HG03442 (cell line): ENCODE data around the gene FAM3C.

Experiments
- ATAC-seq: cut with Tn5 transposase; IDR thresholded peaks from one replicate; pipeline ENCODE4 v1.9.1; 2021; ENCODE audit warnings: mild to moderate bottlenecking, moderate library complexity; ENCODE audit not compliant: unreplicated experiment

Gene FAM3C

DNA sequence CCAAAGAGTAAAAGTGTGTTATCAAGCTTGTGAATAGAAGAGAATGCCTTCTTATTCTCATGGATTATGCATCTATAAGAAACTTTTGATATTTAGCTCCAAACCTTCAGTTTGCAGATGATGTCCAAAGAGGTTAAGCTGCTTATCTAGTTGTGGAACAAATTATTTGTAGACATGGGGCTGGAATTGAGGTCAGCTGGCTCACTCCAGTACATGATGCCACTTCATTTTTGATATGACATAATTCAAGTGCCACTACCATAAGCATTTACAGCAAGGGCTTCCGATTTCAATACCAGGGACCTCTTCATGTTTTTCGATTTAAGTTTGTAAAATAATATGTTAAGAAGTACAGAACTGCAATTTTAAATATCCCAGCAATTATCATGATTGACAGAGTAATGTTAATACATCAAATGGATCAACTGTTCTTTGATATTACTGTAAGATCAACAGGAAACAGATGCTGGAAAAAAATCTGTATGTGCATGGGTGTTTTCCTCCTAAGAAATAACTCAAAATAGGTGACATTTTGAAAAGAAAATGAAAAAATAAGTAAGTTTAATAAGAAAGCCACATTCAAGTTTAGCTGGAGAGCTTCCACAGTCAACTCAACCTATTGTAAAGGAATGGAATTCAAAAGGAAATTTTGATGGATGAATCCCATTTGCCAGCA is 12.7 kb downstream of the FAM3C start:
- no peak for ATAC-seq

DNA sequence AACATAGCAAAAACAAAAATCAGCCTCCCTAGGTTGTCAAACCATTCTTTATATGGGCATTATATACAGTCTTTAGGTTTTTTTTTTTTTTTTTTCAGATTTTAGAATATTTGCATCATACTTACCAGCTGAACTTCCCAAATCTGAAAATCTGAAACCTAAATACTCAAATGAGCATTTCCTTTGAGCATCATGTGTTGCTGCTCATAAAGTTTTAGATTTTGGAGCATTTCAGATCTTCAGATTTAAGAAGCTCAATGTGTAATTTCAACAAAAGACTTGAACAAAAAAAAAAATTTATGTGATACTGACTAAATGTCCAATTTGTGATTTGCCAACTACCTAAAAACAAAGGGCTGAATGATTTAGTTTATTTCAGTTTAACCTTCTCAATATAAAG is 13.6 kb downstream of the FAM3C start:
- no peak for ATAC-seq

DNA sequence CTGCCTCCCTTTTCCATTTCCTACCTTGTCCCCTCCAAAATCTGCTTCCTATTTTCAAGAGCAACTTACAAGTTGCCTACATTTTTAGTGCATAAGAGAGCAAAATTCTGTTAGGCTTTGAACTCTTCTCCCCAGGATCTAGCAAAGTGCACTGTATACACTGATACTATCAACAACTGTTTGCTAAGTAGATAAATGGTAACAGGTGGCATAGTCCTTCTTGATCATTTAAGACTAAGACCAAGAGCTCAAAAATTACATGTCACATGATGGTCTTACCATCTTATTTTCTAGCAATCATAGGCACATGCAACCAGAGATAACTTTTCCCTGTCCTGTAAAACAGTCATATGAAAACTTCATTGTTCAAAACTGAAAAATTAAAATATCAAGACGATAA is 16.2 kb downstream of the FAM3C start:
- no peak for ATAC-seq

DNA sequence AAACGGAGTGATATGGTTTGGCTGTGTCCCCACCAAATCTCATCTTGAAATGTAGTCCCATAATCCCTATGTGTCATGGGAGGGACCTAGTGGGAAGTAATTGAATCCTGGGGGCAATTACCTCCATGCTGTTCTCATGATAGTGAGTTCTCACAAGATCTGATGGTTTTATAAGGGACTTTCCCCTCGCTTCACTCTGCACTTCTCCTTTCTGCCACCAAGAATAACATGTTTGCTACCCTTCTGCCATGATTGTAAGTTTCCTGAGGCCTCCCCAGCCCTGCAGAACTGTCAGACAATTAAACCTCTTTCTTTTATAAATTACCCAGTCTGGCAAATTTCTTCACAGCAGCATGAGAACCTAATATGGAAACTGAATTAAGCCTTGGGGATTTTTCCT is 19.1 kb downstream of the FAM3C start:
- ATAC-seq = no peak

DNA sequence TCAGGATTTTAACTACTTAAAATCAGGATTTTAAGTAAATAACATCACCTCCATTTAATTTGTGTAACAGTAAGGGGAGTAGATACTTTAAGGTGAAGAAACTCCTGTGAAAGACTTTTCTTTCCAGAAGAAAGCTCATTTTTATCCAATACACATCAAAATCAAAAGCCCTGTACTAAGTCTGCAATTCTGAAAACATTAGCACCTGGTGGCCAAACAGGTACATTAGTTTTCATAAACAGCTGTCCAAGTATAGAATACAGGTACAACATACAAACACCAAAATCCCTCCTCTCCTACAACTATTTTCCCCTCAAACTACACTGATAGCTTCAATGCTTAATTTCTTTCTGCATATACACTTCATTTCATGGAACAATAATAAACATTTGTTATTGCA is 22.9 kb downstream of the FAM3C start:
- ATAC-seq = no peak

DNA sequence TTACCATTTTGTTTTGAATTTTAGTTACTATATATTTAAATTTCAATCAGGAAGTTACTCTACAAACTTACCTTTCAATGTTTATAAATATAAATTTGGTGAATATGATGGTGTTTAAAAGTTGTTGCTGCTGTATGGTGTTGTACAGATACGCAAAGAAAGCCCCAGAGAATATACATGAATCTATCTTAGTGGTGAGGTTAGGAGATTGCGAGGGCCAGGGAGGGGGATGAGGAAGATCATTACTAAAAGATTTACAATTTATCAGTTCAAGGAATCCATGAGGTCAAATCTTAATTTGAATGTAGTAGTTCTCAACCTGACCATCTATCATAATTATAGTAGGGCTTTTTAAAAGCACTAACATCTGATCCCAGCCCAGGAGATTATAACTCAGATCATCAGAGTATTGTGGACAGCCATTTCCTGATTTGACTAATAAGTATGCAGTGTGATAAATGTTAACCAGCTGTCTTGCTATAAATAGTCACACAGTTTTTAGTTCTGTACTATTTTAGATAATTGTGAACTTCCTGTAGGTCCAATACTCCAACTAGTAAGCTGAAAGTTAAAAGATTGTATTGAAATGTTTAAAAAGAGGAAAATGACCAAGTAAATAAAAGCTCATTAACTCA is 23.6 kb downstream of the FAM3C start:
- ATAC-seq = peak; percentile 93

DNA sequence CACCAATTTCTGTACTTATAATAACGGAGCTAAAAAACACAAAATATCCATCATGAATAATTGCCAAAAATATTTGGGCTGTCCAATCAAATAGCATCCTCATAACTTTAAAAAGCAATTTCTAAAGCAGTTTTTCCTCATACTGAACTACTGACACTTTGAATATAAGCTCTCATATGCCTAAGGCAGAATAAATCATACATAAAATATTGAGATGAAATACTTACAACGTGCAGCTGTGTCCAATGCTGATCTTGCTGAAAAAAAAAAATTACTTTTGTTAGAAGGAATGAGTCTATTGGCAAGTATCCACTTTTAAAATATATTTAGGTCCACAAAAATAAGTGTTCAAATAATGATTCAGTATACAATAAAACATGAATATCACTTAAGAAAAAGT is 24.2 kb downstream of the FAM3C start:
- ATAC-seq = no peak

DNA sequence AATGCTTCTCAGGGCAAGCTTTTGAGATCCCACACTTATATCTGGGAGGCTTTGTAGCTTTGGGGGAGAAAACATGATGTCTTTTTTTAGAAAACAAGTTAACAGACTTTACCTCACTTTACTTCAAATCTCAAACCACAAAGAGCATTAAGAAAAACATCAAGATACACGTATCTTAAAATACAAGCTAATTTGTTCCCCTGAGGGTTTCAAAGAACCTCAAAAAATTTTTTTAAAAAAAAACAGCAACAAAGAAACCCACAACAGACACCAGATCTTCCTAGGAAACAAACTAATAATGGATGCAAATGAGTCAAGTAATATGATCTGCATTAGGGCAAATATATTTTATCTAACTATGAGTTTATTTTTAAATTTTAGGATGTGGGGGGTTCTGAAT is 24.7 kb downstream of the FAM3C start:
- ATAC-seq = no peak

DNA sequence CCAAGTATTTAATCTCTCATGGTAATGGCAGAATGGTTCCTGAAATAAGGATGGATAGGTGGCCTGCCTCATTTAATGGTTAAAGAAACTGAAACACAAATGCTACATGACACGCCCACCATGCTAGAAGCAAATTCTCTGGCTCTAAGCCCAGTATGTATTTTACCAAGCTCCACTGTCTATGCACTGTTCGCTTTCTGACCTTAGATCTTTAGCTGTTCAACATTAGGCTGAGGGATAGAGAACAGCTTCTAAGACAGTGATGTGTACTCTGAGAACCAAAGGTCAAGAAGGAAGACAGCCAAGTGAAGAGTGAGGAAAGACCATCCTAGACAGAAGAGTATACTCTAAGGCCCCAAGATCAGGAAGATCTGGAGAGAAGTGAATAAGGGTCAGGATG is 26.6 kb downstream of the FAM3C start:
- ATAC-seq = peak; percentile 36

DNA sequence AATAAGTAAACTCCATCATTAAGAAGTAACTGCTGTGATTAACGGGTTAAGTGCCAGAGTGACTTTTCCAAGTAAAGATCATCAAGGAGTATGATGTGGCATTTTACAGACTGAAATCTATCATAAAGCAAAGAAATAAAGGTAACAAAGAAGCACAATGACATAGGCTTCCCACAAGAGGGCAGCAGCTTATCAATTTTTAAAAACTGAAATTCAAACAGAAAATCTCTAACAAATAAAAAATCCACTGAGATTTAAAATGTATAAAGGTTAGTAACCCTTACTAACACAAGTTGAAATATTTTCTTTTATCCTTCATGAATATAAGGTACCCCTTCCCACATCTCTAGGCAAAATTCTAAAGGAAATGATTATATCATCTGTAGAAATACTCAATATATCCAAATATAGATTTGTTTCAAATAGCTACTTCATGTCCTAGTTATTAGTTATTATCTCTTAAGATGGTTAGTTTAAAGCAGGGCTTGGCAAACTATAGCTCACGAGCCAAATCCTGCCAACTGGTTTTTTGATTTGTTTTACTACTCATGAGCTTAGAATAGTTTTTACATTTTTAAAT is 29.2 kb downstream of the FAM3C start:
- no peak for ATAC-seq

DNA sequence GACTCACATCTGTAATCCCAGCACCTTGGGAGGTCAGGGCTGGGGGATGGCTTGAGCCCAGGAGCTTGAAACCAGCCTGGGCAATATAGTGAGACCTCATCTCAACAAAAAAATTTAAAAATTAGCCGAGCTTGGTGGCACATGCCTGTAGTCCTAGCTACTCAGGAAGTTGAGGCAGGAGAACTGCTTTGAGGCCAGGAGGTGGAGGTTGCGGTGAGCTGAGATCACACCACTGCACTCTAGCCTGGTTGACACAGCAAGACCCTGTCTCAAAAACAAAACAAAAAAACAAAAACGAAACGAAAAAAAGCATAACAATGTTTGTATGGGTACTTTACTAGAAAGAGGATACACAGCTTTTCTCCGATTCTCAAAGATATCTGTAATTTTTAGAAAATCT is 35.5 kb downstream of the FAM3C start:
- no peak for ATAC-seq

DNA sequence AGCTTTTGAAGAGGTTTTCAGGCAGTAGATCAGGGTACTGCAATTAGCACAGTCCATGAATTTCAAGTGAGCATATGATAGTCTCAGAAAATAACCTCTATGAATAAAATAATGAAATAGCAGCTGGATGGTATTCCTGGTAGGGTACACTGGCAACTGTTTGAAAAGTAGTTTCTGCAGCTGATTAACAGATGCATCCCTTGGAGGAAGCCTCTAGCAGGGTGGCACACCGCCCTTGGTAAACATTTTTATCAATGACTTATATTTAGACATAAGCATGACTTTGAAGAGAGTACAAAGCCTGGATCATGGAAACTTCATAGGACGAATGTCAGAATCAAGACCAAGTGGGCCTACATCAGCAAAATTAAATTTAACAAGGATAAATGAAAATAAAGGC is 40.5 kb downstream of the FAM3C start:
- ATAC-seq = no peak

DNA sequence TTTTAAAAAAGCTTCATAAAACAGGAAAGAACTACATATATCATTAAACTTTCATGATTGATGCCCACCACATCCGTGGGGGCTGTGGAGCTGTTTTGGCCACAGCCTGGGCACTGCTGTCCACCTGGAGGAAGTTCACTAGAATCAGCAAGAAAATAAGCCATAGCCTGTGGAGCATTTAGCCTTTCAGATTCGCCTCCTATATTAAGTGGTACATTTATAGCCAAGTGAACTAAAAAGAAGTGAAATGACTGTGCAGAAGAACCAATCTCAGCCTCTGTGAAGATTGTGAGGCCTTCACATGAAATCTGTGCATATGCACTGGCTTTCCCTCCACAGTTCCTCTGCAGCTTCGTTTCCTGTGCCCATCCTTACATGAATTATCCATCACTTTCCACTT is 43.8 kb downstream of the FAM3C start:
- peak; percentile 78 for ATAC-seq

DNA sequence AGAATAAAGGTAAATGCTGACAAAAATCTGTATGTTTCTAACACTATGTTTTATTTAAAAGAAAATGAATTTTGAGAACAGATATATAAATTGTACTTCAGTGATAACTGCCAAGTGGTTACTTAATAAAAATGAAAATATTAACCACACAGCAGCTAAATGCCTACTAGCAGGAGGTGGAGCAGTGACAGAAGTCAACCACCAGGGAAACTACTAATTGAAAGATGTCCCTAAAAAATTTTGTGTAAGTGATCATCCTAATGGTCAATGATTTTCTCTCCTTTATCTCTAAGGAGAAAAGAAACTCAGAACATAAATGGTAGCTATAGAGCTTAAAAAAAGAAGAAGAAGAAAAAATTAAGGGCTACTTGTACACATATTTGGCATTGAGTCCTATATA is 44.4 kb downstream of the FAM3C start:
- ATAC-seq = no peak

DNA sequence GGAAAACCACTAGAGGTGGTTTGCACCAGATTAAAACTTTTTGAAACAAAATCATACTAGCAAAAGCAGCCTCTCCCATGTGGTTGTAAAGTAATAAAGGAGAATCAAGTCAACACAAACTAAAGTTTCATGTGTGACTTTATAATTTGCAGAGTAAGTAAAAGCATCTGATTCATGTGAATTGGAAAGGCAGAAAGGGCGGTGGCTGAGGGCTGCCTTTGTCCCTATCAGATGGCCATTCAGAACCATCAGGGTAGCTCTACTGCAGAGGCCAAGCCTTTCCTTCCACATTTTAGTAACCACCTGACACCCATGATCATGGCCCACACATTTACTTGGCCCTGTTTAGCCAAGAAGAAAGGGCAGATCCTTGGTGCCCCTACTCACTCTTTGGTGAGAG is 51.6 kb downstream of the FAM3C start:
- ATAC-seq = no peak

DNA sequence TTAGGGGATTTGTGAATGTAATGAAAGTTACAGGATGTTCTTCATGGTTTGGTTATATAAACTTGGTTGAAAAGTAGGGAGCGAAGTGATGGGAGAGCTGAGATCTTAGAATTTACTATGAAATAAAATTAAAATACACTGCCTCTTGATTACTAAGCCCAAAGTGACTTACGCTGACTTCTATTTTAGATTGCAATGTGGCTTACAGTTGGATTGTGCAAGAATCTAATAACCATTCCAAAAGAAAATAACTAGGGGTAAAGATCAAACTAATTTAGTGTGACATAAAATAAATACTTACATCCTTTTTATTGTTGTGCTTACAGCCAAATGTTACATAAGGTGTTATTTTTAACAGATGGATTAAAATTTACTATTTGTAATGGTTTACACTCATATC is 52.0 kb downstream of the FAM3C start:
- ATAC-seq = no peak

DNA sequence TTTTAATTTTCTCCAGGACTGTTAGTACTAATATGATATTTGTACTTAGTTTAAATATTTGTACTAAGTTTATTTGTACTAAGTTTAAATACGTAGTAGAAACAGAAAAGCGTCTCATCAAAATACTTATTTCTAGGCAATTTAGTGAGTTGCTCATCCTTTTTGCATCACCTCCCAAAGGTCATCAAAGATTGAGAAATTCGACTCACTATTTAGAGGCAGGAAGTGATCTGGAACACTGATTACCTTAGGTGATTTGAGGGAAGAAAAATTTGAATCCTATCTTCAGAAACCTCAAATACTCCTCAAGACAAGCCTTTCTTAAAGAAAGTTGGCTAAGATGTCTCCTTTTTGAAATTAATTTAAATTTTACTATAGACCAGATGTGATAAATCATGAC is 52.8 kb downstream of the FAM3C start:
- no peak for ATAC-seq

DNA sequence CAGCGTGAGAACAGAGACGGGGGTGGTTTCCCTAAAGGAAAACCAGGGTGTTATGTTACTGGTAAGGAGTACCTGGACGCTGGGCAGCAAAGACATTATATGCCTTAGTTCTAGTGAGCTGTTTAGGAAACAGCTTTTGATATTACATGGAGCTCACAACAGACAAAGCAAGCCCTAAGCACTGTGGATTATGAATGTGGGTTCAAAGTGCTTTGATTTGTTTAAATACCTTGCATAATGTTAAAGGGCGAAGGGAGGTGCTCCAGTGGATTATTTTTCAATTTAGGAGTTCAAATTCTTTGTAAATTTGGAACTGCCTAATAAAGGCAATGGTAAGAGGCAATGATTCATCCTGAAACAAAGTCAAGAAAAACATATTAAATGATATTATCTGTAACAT is 53.5 kb downstream of the FAM3C start:
- ATAC-seq = no peak

DNA sequence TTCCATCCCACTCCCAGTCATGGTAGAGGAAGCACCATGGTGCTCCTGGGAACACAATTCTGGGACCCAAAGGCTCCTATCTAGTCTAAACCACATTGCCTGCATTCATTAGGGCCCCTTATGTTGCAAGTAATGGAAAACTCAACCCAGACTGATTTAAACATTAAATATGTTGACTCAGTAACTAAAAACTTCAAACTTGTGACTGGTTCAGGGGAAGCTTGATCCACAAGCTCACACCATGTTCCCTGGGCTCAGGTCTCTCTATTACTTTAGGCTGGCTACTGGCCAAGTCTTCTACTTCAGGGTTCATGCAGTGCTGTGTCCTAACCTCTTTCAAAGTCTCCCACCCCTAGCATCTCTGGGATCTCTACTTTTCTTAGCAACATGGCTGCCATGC is 54.2 kb downstream of the FAM3C start:
- ATAC-seq = no peak

DNA sequence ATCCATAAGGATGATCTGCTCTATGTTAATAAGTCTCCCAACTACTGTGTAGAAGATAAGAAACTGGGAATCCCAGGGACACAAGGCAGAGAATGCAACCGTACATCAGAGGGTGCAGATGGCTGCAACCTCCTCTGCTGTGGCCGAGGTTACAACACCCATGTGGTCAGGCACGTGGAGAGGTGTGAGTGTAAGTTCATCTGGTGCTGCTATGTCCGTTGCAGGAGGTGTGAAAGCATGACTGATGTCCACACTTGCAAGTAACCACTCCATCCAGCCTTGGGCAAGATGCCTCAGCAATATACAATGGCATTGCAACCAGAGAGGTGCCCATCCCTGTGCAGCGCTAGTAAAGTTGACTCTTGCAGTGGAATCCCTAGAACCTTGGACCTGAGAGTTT is 57.0 kb downstream of the FAM3C start:
- ATAC-seq = no peak

DNA sequence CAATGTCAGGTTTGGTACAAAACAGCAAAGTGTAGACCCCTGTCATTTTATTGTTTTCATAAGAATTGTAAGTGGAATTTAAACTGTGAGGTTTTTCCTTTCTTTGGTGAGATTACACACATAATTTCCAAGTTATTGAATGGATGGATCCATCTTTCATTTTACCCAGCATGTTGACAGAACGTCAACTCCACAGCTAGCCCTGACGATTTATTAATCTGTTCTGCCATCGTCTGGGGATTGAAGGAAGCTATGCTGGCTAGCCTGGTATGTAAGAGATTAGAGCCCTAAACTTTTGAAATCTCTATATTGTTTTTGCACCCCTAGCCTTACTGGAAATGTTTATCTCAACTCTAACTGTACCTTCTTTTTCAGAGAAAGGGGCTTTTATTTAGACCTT is 58.7 kb downstream of the FAM3C start:
- ATAC-seq = no peak

DNA sequence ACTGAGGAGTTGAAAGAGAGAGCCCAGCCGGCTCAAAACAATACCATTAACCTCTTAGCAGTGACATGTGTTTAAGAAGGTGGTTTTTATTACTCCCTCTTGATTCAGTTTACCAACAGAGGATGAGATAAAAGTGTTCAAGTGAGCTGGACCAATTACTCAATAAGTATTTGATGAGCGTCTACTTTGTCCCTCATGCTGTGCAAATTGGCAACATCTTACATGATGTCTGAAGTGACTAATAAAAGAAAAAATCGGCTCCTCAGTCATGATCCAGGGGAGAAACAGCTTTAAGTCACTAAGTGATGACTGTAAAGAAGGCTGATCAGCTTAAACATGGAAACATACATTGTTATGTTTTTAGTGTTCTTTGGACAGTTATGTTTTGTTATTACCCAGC is 59.5 kb downstream of the FAM3C start:
- no peak for ATAC-seq
